Epidermal melanocyte (primary cell): ENCODE data around the gene LPP.
"Not testable (repeated sequence)": the region's sequence is repeated elsewhere in the genome, so short reads cannot be mapped to it uniquely, and the experiment has no call there.

Source experiments
- DNase-seq: peaks from one replicate; pipeline ENCODE4 v3.0.0; 2011; ENCODE audit warnings: low spot score; ENCODE audit not compliant: insufficient read length

Gene LPP

GRCh38 chr3:188695241-188695640 is 541.3 kb downstream of the LPP start:
- no peak for DNase-seq

GRCh38 chr3:188697127-188697526 is 543.2 kb downstream of the LPP start:
- DNase-seq, result no peak

GRCh38 chr3:188698436-188698835 is 544.5 kb downstream of the LPP start:
- no peak for DNase-seq

GRCh38 chr3:188700501-188700900 is 546.5 kb downstream of the LPP start:
- no peak for DNase-seq

GRCh38 chr3:188700918-188701317 is 547.0 kb downstream of the LPP start:
- DNase-seq, result no peak

- DNase-seq, result no peak
These were observed 547.6 kb downstream of the LPP start for GRCh38 chr3:188701485-188701969.

- DNase-seq, result not testable (repeated sequence)
These were observed 548.1 kb downstream of the LPP start for GRCh38 chr3:188702028-188702427.

GRCh38 chr3:188706176-188706575 is 552.2 kb downstream of the LPP start:
- no peak for DNase-seq

- no peak for DNase-seq
These were observed 552.6 kb downstream of the LPP start for GRCh38 chr3:188706599-188706998.

GRCh38 chr3:188707381-188708288 is 553.7 kb downstream of the LPP start:
- DNase-seq, result no peak

GRCh38 chr3:188711881-188712247 is 557.9 kb downstream of the LPP start:
- no peak for DNase-seq

- DNase-seq, result no peak
These were observed 558.4 kb downstream of the LPP start for GRCh38 chr3:188712248-188712924.

- DNase-seq, result no peak
These were observed 559.0 kb downstream of the LPP start for GRCh38 chr3:188712991-188713390.

- DNase-seq, result no peak
These were observed 565.6 kb downstream of the LPP start for GRCh38 chr3:188719545-188719944.

- DNase-seq, result no peak
These were observed 566.3 kb downstream of the LPP start for GRCh38 chr3:188720215-188720614.

GRCh38 chr3:188720636-188721035 is 566.7 kb downstream of the LPP start:
- no peak for DNase-seq

- DNase-seq, result no peak
These were observed 567.4 kb downstream of the LPP start for GRCh38 chr3:188721312-188721711.

- DNase-seq, result no peak
These were observed 568.0 kb downstream of the LPP start for GRCh38 chr3:188721990-188722389.

GRCh38 chr3:188722963-188723362 is 569.0 kb downstream of the LPP start:
- no peak for DNase-seq

GRCh38 chr3:188727052-188727451 is 573.1 kb downstream of the LPP start:
- no peak for DNase-seq

- DNase-seq, result no peak
These were observed 574.5 kb downstream of the LPP start for GRCh38 chr3:188728371-188728896.

GRCh38 chr3:188729422-188729821 is 575.5 kb downstream of the LPP start:
- no peak for DNase-seq
